Naive B cell (primary cell): ENCODE data around the gene TTC39C. TPM values are rescaled to one million over a fixed set of nuclear protein-coding genes. Genes with fewer than 3 reads are reported as not detected.

ENCODE experiments used
- ATAC-seq, 2 donors: fragments of 150-1000 bp; cut with Tn5 transposase; 2 replicates each; pipeline ENCODE4 v1.10.0; 2021; ENCODE audit warnings: low read depth in 2 of 2, mild to moderate bottlenecking in 2 of 2, moderate library complexity in 2 of 2
- DNase-seq: peaks from one replicate; pipeline ENCODE4 v3.0.0; 2022
- H3K27ac Mint-ChIP-seq, 6 donors: one replicate each; pipeline ENCODE4 v1.8.0; 2020 to 2022; ENCODE audit warnings: mild to moderate bottlenecking in 6 of 6, mixed read lengths in 6 of 6, moderate library complexity in 5 of 6, inconsistent platforms in 2 of 6
- H3K27me3 Mint-ChIP-seq, 3 donors: one replicate each; pipeline ENCODE4 v1.8.0; 2021 to 2022; ENCODE audit warnings: mixed read lengths in 3 of 3, mild to moderate bottlenecking in 1 of 3
- H3K36me3 Mint-ChIP-seq, 2 donors: one replicate each; pipeline ENCODE4 v1.8.0; 2020 to 2022; ENCODE audit warnings: mixed read lengths in 2 of 2, inconsistent platforms in 1 of 2, mild to moderate bottlenecking in 1 of 2
- H3K4me1 Mint-ChIP-seq, 3 donors: one replicate each; pipeline ENCODE4 v1.8.0; 2020 to 2022; ENCODE audit warnings: mixed read lengths in 3 of 3, inconsistent platforms in 1 of 3, mild to moderate bottlenecking in 1 of 3, moderate library complexity in 1 of 3
- H3K4me3 Mint-ChIP-seq, 8 donors: one replicate each; pipeline ENCODE4 v1.8.0; 2020 to 2022; ENCODE audit warnings: mild to moderate bottlenecking in 8 of 8, mixed read lengths in 8 of 8, moderate library complexity in 8 of 8, inconsistent platforms in 2 of 8
- H3K9me3 Mint-ChIP-seq, 7 donors: one replicate each; pipeline ENCODE4 v1.8.0; 2020 to 2022; ENCODE audit warnings: mixed read lengths in 7 of 7, mild to moderate bottlenecking in 5 of 7, inconsistent platforms in 2 of 7, moderate library complexity in 1 of 7
- polyA plus RNA-seq, 6 donors: library from polyadenylated mRNA; unstranded; fragments of 300-500 nt; fragmentation: Illumina TruSeq; gene quantifications; one replicate each; pipeline ENCODE4 v1.2.3, GENCODE V29; 2021; ENCODE audit warnings: low read depth in 6 of 6

The TTC39C gene
- polyA plus RNA-seq, 6 donors from 2014 or later = 20.4 to 34.5 (median 24.3) TPM

DNA sequence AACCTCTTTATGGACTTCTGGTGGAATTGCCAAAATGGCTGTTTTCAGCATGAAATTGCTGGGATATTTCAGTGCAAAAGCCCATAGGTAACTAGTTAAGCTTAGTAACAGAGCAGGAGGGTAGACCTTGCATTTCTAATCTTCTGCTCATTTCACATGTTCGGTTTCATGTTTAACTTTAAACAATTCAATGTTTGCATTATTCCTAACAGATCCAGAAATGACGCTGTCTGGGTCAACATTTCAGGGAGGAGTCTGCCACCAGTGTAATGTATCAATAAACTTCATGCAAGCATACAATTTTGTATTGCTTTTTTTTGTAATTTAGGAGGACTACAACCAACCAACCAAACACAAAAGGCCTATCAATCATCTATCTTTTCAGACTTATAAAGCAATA lies 146.8 kb downstream of the TTC39C start:
- DNase-seq = no peak
- H3K27me3 Mint-ChIP-seq = no peaks in the 10 kb centered on the region
- H3K4me3 Mint-ChIP-seq = no peak overlapping the region
- H3K4me1 Mint-ChIP-seq = no peaks in the 10 kb centered on the region
- no peak overlapping the region for H3K27ac Mint-ChIP-seq
- no peaks in the 10 kb centered on the region for H3K9me3 Mint-ChIP-seq
- ATAC-seq = no peak
- H3K36me3 Mint-ChIP-seq = peaks cover 0 to 7% of the 10 kb centered on the region in 2 donors

DNA sequence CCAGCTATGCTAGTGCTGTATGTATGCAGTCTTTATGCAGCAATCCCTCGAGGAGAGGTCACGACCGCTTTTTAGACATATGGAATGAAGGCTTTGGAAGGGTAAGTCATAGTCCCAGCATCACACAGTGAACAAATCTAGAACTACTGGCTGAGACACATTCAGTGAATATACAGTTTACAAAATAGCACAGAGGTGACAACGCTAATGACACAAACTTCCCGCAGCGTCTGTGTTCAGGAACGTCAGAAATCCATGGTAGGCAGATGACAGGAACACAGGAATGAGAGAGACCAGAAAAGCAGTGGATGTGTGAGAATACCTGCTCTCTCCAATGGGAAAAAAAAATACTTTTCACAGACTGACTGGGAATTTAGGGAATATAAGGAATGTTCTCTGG lies 153.9 kb downstream of the TTC39C start:
- no peaks in the 10 kb centered on the region for H3K4me1 Mint-ChIP-seq
- no peak overlapping the region for H3K4me3 Mint-ChIP-seq
- ATAC-seq (no peak), DNase-seq (no peak)
- no peaks in the 10 kb centered on the region for H3K9me3 Mint-ChIP-seq
- peak overlapping the region in 1 of 6 donors; percentile 36 for H3K27ac Mint-ChIP-seq
- H3K27me3 Mint-ChIP-seq = no peaks in the 10 kb centered on the region
- H3K36me3 Mint-ChIP-seq = peaks cover 0 to 21% of the 10 kb centered on the region in 2 donors

DNA sequence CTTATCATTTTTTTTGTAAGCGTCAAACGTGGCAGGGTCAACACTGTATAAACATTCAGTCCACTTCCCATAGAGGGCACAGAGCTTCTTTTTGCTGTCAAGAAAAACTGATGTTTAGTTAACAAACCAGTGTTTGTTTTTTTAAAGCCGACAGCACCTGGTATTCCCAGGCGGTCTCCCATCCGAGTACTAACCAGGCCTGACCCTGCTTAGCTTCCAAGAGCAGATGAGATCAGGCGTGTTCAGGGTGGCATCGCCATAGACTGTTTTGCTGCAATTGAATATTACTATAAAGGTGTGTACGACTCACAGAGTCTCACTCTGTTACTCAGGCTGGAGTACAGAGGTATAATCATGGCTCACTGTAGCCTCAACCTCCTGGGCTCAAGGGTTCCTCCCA lies 155.8 kb downstream of the TTC39C start:
- H3K4me1 Mint-ChIP-seq = no peaks in the 10 kb centered on the region
- H3K9me3 Mint-ChIP-seq = no peaks in the 10 kb centered on the region
- H3K27me3 Mint-ChIP-seq = no peaks in the 10 kb centered on the region

DNA sequence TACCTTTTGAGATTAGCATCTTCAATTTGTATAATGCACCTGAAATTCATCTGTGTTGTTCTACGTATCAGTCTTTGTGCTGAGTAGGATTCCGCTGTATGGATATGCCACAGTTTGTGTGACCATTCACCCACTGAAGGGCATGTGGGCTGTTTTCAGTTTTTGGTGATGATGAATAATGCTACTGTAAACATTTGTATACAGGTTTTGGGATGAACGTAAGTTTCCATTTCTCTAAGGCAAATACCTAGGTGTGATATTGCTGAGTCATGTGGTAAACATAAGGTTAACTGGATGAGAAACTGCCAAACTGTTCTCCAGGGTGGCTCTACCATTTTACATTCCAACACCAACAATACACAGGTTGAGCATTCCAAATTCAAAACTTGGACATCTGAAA lies 159.4 kb downstream of the TTC39C start:
- ATAC-seq (no peak), DNase-seq (no peak)
- H3K4me1 Mint-ChIP-seq = peaks cover 15 to 21% (median 20%) of the 10 kb centered on the region in 3 donors
- H3K36me3 Mint-ChIP-seq = peaks cover 0 to 9% of the 10 kb centered on the region in 2 donors
- no peaks in the 10 kb centered on the region for H3K9me3 Mint-ChIP-seq
- no peak overlapping the region for H3K4me3 Mint-ChIP-seq
- H3K27me3 Mint-ChIP-seq = no peaks in the 10 kb centered on the region
- H3K27ac Mint-ChIP-seq = no peak overlapping the region

More for the DNA sequence above, 155.8 kb downstream of the TTC39C start:
- Mint-ChIP-seq H3K27ac (no peak overlapping the region), H3K36me3 (peaks cover 0 to 20% of the 10 kb centered on the region in 2 donors), H3K4me3 (no peak overlapping the region)
- DNase-seq = no peak
- ATAC-seq = no peak

DNA sequence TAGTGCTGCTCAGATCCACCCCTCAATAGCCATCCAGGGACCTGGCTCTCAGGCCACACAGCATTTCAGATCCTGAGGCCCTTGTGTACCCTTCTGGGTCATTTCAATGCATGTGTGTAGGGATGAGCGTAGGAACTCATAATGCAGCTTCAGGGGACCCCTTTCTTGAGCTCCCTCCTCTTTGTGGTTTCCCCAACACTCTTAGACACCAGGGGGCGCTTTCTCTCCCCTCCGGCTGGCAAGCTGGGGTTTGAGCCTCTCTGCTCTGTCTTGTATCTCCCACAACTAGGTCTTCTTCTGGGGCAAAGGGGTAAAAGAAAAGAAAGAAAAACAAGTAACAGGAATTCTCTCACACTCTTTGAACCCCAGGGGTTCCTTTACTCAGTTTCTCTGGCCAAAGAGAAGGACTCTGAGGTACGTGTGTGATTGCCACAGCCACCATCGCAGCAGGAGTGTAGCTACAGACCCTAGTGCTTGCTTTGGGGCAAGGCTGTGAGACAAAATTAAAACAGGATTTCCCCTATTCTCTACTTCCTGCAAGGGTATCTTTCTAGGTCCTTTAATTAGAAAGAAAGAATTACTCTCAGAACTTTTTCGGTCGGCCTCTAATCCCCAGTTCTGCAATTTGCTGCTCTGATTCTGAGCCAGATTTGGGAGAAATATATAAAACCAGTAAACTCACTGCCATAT lies 162.3 kb downstream of the TTC39C start:
- H3K4me1 Mint-ChIP-seq = peaks cover 15 to 21% (median 20%) of the 10 kb centered on the region in 3 donors
- no peaks in the 10 kb centered on the region for H3K27me3 Mint-ChIP-seq
- H3K36me3 Mint-ChIP-seq = peaks cover 0 to 5% of the 10 kb centered on the region in 2 donors
- peak overlapping the region; percentile 88 to 96 (median 95) for H3K27ac Mint-ChIP-seq
- ATAC-seq (peak; percentile 94 to 95), DNase-seq (peak; percentile 71)
- no peaks in the 10 kb centered on the region for H3K9me3 Mint-ChIP-seq
- H3K4me3 Mint-ChIP-seq = peak overlapping the region; percentile 55 to 90 (median 82)

DNA sequence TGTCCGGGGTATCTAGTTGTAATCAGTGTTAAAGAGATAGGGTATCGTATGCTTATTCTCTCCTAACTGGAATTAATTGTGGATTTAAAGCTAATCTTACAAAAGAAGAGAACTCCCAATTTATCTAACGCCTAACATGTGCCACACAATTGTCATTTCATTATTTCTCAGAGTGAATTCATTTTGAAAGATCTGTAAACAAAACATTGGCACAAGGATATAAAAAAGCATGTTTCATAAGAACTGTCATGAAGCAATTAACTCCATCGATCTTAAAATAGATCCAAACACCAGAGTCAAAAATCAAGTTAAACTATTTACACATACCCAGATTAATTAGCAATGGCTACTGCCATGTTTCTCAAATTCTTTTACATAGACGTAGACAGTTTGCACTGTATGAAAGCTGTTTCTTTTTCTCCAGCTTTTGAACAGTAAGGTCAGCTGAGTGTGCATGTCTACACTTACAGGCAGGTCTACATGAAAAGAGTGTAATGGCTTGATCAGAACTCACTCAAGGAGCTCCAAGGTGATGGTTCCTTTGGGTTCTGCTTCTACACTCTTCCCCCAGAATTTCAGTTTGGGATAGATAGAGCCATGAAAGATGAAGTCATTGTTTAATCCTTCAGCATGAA lies 163.1 kb downstream of the TTC39C start:
- ATAC-seq = no peak
- Mint-ChIP-seq H3K27me3 (no peaks in the 10 kb centered on the region), H3K4me1 (peaks cover 15 to 21% (median 20%) of the 10 kb centered on the region in 3 donors), H3K27ac (peak overlapping the region; percentile 88 to 96 (median 95)), H3K36me3 (peaks cover 0 to 5% of the 10 kb centered on the region in 2 donors), H3K9me3 (no peaks in the 10 kb centered on the region), H3K4me3 (peak overlapping the region; percentile 55 to 90 (median 82))
- no peak for DNase-seq

DNA sequence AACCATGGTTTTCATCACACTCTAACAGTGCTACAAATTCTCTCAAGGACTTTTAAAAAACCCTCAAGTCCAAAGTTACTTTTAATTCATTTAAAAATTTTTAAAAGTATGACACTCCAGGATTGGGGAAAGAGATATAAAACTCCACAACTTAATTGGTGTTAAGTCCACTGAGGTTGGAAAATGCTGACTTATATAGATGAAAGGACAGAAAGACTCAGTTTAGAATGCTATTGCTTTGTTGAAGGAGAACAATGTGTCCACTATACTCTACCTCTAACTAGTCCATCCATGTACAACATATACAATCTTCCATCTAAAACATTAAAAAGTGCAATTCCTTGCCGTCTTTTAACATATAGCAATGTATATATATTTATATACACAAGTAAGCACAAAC lies 165.5 kb downstream of the TTC39C start:
- Mint-ChIP-seq H3K36me3 (peaks cover 0 to 4% of the 10 kb centered on the region in 2 donors), H3K27me3 (no peaks in the 10 kb centered on the region), H3K9me3 (no peaks in the 10 kb centered on the region), H3K4me1 (peaks cover 15 to 21% (median 20%) of the 10 kb centered on the region in 3 donors), H3K4me3 (no peak overlapping the region), H3K27ac (no peak overlapping the region)
- no peak for ATAC-seq
- no peak for DNase-seq

DNA sequence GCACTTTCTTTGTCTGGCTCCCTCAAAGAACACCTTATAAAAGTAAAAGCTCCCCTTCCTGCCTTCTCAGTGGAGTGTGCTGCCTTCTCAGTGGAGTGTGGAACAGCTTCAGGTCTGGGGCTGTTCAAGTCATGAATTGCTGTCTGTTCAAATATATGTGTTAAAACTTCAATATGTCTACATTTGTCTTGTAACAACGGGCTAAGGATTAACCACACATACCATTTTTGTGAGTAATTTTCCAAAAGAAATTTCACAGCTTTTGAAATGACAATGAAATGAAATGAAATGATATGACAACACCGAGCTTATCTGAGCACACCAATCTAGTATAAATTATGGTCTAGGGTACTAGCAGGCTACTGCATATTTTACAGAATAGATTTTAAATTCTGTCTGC lies 167.3 kb downstream of the TTC39C start:
- ATAC-seq (no peak), DNase-seq (no peak)
- H3K4me3 Mint-ChIP-seq = no peak overlapping the region
- H3K36me3 Mint-ChIP-seq = peaks cover 0 to 4% of the 10 kb centered on the region in 2 donors
- H3K9me3 Mint-ChIP-seq = no peaks in the 10 kb centered on the region
- peaks cover 11 to 21% (median 17%) of the 10 kb centered on the region in 3 donors for H3K4me1 Mint-ChIP-seq
- peak overlapping the region in 1 of 6 donors; percentile 75 for H3K27ac Mint-ChIP-seq
- no peaks in the 10 kb centered on the region for H3K27me3 Mint-ChIP-seq

Other genes starting within 250 kb of the TTC39C start
- gene CABYR, start 124.3 kb downstream of the TTC39C start, polyA plus RNA-seq = 10 to 100 TPM in 2 of 6 donors, 1 to 10 TPM in 4; 5.4 to 18.1 (median 7.8) TPM